HG03571 (cell line): Measurements from ENCODE around the gene DDB1.
A peak's percentile ranks its signal among the peaks of the same experiment; 100 is the strongest.
"Not testable (repeated sequence)": the region's sequence is repeated elsewhere in the genome, so short reads cannot be mapped to it uniquely, and the experiment has no call there.

Source experiments
- ATAC-seq: cut with Tn5 transposase; IDR thresholded peaks from one replicate; pipeline ENCODE4 v1.9.1; 2021; ENCODE audit not compliant: unreplicated experiment

Gene DDB1

DNA sequence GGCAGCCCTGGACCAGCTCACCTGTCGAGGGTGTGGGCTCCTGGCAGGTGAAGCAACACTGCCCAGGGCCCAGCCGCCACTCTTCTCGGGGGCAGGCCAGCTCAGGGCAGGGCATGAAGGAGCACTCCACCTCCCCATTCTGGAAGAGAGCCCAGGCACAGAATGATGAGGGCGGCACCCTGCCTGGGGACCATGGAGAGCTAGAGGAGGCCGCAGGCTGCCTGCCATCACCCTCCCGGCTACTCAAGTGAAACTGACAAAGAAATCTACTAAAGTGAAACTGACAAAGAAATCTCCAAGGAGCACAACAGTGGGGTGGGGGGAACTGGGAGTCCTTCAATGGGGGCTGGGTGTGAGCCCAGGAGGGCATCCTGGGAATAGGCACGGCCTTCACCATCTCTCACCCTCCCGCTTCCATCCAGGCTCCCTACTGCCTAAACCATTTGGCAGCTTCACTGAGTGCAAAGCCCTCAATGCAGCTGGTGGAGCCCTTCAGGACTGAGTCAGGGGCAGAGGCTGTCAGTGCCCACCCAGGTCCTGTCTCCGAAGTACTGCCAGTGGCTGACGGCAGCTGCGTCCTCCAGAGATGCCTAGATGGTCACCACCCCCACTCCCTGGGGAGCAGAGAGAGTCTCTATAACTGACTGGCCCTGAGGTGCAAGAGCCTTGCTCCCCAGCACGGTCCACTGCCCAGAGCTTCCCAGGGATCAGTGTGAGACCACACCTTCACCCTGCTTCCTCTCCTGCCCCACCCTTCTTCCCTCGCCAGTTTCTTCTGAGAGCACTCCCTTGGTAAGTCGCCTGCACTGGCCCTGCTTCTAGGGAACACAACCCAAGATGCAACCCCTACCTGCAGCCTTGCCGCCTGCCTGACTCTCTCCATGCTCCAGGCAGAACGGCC is 59.5 kb downstream of the DDB1 start:
- no peak for ATAC-seq

DNA sequence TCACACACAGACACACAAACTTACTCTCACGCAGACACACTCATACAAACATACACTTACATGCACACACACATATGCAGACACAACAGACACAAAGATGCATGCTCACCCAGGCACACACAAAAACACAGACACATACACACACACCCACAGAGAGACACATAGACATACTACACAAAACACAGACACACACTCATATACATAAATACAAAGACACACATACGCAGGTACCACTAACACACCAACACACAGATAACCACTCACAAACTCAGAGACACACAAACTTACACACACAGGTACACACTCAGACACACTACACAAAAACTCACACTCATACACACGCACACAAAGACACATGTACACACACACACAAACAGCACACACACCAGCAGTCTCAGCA is 60.2 kb downstream of the DDB1 start:
- ATAC-seq, result no peak

- no peak for ATAC-seq
These were observed 62.4 kb downstream of the DDB1 start for GRCh38 chr11:61270354-61271076.

DNA sequence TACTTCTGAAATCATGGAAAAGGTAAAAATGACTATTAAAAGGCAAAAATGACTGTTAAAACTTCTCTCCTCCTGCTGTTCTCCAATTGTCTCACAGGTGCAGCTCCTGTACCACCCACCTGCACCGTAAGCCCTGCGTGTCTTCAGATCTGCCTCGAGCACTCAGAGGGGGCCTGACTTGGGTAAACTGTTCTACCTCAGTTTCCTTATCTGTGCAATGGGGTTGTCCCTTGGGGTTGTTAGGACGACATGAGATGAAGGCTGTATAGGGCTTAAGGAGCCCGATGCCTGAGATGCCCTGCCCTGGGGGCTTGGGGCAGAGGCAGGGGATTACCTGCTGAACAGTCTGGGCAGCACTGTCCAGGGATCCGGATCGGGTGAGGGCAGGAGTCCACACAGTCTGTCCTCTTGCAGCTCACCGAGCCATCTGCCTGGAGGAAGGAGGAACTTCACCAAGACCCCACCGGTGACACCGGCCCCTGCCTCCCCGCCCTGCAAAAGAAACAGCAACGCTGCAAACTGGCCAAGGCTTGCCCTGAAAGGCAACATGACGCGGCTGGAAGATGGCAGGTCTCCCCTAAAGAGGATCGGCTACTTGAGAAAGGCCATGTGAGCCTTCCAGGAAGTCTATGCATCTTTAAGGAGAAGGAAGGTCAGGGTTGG is 64.2 kb downstream of the DDB1 start:
- no peak for ATAC-seq

DNA sequence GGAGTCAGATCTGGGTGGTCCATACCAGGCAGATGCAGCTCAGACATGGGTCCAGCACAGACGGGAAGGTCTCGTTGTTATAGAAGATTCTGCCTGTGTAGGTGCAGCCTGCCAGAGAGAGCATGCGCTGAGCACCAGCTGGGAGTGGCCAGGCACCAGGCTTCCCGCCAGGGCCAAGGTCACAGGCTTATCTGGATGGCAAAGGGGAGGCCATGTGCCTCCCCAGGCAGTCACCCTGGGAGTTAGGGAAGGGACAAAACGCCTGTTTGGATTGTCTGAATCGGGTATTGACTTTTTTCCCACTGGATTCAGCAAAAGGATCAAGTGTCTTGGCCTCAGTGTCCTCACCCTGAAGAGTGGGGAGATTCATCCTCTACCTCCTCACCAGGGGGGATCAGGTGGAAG is 65.5 kb downstream of the DDB1 start:
- no peak for ATAC-seq

DNA sequence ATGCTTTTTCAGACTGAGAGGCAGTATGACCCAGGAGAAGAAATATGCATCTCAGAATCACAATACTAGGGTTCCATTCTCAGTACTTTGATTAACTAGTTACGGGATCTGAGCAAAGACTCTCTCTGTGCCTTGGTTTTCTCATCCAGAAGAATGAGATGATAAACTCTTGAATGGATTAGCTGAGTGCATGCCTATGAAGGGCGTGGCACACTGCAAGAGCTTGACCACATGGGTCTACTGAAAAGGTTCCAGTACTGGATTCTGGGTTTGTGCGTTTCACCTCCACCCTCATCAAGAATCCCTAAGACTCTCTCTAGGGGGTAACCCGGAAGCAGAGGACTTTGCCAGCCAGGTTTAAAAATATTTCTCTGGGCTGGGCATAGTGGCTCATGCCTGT is 66.3 kb downstream of the DDB1 start:
- ATAC-seq, result no peak

DNA sequence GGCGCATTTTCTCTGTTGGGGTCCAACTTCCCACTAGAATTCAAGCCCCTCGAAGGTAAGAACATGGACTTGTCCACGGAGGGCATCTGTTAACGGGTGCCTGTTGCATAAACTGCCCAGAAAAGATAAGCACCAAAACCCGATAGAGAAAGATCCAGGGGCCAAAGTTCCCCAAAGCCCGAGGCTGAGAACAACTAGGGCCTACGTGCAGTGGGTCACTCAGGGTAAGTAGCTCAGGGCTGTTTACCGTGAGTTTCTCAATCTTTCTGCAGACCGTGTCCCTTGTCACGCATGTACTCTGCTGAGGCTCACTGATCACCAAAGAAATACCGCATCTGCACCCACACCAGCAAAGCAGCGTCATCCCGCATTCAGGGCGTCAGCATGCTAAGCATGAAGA is 67.5 kb downstream of the DDB1 start:
- ATAC-seq, result no peak

GRCh38 chr11:61264795-61265194 is 68.1 kb downstream of the DDB1 start:
- ATAC-seq, result no peak

DNA sequence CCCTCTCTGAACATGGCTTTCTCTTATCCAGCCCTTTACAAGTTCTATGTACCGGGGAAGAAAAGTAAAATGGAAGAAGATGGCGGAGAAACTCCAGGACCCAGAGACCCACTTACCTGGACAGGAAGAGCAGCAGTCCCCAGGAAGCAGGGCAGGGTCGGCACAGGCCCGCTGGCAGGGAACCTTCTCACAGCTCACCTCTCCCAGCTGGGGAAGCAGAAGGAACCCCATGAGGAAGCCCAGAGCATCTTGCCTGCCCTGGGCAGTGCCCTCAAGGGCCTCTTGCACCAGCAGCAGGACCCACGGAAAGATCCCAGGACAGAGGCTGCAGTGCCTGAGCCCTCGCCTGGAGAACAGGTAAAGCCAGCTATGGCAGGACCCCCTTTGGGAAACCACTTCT is 68.5 kb downstream of the DDB1 start:
- no peak for ATAC-seq

DNA sequence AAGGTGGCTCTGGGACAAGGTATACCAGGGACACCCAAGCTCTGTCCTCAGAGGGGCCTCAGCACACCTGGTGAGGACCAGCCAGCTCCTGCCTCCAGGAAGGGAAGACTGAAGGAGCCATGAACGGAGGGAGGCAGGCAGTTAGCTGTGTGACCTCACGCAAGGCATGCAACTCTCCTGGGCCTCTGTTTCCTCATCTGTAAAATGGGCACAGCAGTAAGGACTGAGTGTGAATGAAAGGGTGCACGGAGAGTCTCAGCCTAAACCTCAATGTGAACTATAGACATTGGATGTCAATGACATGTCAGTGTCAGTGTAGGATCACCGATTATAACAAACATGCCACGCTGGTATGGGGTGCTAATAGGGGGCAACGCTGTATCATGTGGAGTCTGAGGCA is 73.5 kb downstream of the DDB1 start:
- ATAC-seq, result no peak

DNA sequence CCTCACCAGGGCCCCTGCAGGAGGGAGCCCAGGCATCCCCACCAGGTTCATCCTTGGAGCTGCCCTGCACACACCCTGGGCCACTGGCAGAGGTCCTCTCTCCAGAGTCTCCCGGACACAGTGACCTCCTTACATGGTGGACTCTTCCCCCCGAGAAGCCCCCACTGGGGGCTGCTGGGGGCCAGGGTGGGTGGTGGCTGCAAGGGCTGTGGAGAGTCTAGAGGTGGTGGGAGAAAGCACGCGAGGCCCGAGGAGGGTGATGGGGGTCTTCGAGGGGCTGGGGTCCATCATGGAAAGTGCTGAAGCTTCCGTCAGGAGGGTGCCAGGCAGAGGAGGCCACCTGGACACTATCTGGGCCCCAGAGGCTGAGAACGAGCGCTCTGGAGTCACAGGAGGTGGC is 74.4 kb downstream of the DDB1 start:
- ATAC-seq, result no peak

GRCh38 chr11:61256710-61257482 is 76.0 kb downstream of the DDB1 start:
- no peak for ATAC-seq

- ATAC-seq, result peak; percentile 71
These were observed 78.4 kb downstream of the DDB1 start for GRCh38 chr11:61254403-61255025.

DNA sequence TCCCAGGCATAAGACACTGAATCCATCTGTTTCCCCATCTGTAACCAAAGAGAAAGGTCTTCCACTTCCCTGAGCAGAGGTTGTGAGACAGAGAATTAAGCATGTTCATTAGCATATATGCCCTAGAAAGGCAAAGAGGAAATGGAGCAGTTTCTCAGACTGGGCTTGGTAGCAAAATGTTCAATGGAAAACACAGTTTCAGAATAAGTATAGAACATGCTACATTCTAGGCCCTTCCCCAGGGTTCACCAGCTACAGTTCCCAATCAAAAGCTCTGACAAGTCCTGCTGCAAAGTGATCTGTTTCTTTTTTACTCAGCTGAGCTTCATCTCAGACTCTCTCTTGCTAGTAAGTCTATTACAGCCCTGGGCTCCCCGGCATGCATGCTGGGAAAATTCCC is 80.6 kb downstream of the DDB1 start:
- ATAC-seq, result not testable (repeated sequence)

- not testable (repeated sequence) for ATAC-seq
These were observed 81.8 kb downstream of the DDB1 start for GRCh38 chr11:61250796-61251765.
